ENCODE data around the gene DSCAM.

DNA sequence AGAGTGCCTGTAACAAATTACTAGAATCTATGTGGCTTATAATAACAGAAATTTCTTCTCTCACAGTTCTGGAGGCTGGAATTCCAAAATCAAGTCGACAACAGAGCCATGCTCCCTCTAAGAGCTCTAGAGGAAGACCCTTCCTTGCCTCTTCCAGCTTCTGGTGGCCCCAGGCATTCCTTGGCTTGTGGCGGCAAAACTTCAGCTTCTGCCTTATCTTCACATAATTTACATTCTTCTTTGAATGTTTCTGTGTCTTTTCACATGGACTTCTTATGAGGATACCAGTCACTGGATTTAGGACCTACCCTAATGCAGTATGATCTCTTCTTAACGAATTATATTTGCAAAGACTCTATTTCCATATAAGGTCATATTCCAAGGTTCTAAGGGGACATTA, 655.3 kb downstream of the DSCAM start:
- no peak for TF ChIP-seq EZH2phosphoT487 (conservative IDR thresholded peaks at IDR 0.05; ENCODE audit: low read length)
- TF ChIP-seq, protein P1, sequence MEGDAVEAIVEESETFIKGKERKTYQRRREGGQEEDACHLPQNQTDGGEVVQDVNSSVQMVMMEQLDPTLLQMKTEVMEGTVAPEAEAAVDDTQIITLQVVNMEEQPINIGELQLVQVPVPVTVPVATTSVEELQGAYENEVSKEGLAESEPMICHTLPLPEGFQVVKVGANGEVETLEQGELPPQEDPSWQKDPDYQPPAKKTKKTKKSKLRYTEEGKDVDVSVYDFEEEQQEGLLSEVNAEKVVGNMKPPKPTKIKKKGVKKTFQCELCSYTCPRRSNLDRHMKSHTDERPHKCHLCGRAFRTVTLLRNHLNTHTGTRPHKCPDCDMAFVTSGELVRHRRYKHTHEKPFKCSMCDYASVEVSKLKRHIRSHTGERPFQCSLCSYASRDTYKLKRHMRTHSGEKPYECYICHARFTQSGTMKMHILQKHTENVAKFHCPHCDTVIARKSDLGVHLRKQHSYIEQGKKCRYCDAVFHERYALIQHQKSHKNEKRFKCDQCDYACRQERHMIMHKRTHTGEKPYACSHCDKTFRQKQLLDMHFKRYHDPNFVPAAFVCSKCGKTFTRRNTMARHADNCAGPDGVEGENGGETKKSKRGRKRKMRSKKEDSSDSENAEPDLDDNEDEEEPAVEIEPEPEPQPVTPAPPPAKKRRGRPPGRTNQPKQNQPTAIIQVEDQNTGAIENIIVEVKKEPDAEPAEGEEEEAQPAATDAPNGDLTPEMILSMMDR (IDR thresholded peaks at IDR 0.05; ENCODE audit: insufficient read depth, low read length, poor library complexity, severe bottlenecking), result no peak

Data from SU-DHL-6 (cell line).